Activated T-cell treated with anti-CD3 and anti-CD28 coated beads, Interleukin-2, amount 50 U/mL, for 4 hours (primary cell): Measurements from ENCODE around the gene RAB1B. TPM values are rescaled to one million over a fixed set of nuclear protein-coding genes. Genes with fewer than 3 reads are reported as not detected.

Experiments used
- ATAC-seq, 2 donors: fragments of 200-7000 bp; cut with Tn5 transposase; one replicate each; pipeline ENCODE4 v1.10.0; 2021
- DNase-seq: peaks from one replicate; pipeline ENCODE4 v3.0.0-alpha.2; 2020
- H3K27me3 Mint-ChIP-seq: one replicate; pipeline ENCODE4 v1.8.0; 2021; ENCODE audit warnings: low read depth, mixed read lengths
- H3K36me3 Mint-ChIP-seq: one replicate; pipeline ENCODE4 v1.8.0; 2022; ENCODE audit warnings: mixed read lengths; ENCODE audit not compliant: insufficient read depth
- H3K4me1 Mint-ChIP-seq: one replicate; pipeline ENCODE4 v1.8.0; 2021; ENCODE audit warnings: low read depth, mixed read lengths
- H3K4me3 Mint-ChIP-seq: one replicate; pipeline ENCODE4 v1.8.0; 2021; ENCODE audit warnings: mild to moderate bottlenecking, moderate library complexity, mixed read lengths
- H3K9me3 Mint-ChIP-seq: one replicate; pipeline ENCODE4 v1.8.0; 2021; ENCODE audit warnings: mixed read lengths
- total RNA-seq, 3 donors: library from RNA; stranded (reverse); gene quantifications; one replicate each; pipeline ENCODE4 v1.2.1, GENCODE V29; 2021

Gene RAB1B
- total RNA-seq, 3 donors from 2014 or later, result 118 to 125 (median 120) TPM

GRCh38 chr11:66279092-66279734 lies 10.8 kb downstream of the RAB1B start:
- H3K9me3 Mint-ChIP-seq, result no peaks in the 10 kb centered on the region
- ATAC-seq (no peak), DNase-seq (no peak)
- H3K4me1 Mint-ChIP-seq, result peaks cover 35% of the 10 kb centered on the region
- H3K4me3 Mint-ChIP-seq, result peak overlapping the region; percentile 64
- H3K27me3 Mint-ChIP-seq, result no peaks in the 10 kb centered on the region
- H3K36me3 Mint-ChIP-seq, result peaks cover 3% of the 10 kb centered on the region

DNA sequence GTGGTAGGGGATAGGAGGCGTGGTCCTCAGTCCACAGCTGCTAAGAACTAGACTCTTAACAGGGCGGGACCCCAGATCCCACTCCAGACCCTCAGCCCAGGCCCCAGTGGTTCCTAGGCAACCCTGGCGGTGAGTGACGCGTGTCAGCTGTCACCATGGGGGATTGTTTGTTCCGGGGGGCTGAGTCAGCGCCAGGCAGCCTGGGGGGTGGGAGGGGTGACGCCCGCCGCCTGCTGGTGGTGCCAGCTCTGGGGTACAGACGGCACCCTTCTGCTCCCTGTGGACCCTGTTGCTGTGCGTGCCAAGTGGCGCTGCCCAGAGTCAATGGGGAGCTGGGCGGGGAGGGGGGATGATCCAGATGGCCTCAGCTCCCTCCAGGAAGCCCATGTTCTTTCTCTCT lies 12.0 kb downstream of the RAB1B start:
- H3K27me3 Mint-ChIP-seq, result no peaks in the 10 kb centered on the region
- ATAC-seq, result no peak
- H3K4me1 Mint-ChIP-seq, result peaks cover 35% of the 10 kb centered on the region
- no peak for DNase-seq
- H3K4me3 Mint-ChIP-seq, result no peak overlapping the region
- H3K9me3 Mint-ChIP-seq, result no peaks in the 10 kb centered on the region
- no peaks in the 10 kb centered on the region for H3K36me3 Mint-ChIP-seq

GRCh38 chr11:66281001-66281400 lies 12.6 kb downstream of the RAB1B start:
- Mint-ChIP-seq H3K4me3 (no peak overlapping the region), H3K27me3 (no peaks in the 10 kb centered on the region), H3K9me3 (no peaks in the 10 kb centered on the region), H3K36me3 (peaks cover 2% of the 10 kb centered on the region), H3K4me1 (peaks cover 35% of the 10 kb centered on the region)
- ATAC-seq, result no peak
- DNase-seq, result no peak

DNA sequence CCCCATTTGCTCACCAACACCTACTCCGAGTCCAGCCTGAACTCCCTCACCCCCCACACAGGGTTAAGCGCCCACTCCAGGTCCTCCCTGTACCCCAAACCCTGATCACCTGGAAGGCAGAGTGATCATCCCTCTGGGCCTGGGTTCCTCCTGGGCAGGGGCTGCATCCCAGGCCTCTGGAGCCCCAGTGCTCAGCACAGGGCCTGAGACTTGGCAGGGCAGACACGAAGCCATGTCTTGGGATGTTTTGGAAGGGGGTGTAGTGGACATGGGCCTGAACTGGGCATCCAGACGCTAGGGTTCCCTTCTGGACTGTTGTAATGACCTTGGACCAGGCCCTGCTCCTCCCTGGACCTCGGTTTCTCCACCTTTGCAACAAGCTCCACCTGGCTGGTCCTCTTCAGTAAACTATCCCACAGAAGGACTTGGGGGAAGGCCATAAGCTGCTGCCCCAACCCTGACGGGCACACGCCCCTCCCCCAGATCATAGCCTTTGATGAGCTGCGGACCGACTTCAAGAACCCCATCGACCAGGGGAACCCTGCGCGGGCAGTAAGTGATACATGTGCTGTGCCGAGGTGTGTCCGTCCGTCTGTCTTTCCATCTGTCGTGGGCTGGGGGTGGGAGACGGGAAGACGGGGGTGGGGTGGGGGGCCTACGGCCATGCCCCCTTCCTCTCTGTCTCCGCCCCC lies 13.5 kb downstream of the RAB1B start:
- ATAC-seq (no peak), DNase-seq (no peak)
- peaks cover 2% of the 10 kb centered on the region for H3K36me3 Mint-ChIP-seq
- peaks cover 33% of the 10 kb centered on the region for H3K4me1 Mint-ChIP-seq
- no peaks in the 10 kb centered on the region for H3K9me3 Mint-ChIP-seq
- no peaks in the 10 kb centered on the region for H3K27me3 Mint-ChIP-seq
- peak overlapping the region; percentile 33 for H3K4me3 Mint-ChIP-seq

DNA sequence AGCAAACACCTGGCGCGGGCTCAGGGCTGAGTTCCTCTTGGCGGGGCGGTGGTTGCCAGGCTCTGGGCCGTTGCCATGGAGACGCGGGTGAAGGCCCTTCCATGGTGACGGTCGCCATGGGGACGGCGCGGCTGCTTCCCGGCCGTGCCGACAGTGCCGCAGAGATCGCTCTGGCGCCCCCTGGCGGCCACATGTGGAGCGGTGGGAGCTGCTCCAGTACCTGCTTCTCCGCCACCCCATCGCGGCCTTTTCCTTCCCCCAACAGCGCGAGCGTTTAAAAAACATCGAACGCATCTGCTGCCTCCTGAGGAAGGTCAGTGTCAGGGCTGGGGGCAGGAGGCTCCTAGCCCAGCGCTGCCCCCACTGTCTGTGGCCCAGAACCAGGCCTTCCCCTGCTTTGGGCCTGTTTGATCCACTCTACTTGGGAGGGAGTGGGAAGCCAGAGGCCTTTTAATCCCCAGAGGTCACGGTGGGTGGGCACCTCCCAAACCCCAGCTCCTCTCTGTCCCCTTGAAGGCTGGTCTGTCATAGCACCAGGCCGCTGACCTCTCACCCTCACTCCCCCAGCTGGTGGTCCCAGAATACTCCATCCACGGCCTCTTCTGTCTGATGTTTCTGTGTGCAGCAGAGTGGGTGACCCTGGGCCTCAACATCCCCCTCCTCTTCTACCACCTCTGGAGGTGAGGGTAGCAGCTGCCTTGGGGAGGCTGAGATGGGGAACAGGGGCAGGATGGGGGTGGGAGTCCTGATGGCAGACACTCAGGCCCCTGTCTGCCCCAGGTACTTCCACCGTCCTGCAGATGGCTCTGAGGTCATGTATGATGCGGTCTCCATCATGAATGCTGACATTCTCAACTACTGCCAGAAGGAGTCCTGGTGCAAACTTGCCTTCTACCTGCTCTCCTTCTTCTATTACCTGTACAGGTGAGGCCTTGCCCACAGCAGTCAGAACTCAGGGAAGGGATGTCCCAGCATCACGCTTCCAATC lies 14.3 kb downstream of the RAB1B start:
- DNase-seq (peak; percentile 99), ATAC-seq (peak; percentile 89 to 90)
- H3K9me3 Mint-ChIP-seq, result no peaks in the 10 kb centered on the region
- peaks cover 2% of the 10 kb centered on the region for H3K36me3 Mint-ChIP-seq
- no peaks in the 10 kb centered on the region for H3K27me3 Mint-ChIP-seq
- peak overlapping the region; percentile 33 for H3K4me3 Mint-ChIP-seq
- H3K4me1 Mint-ChIP-seq, result peaks cover 32% of the 10 kb centered on the region

- H3K9me3 Mint-ChIP-seq, result no peaks in the 10 kb centered on the region
- ATAC-seq (no peak), DNase-seq (no peak)
- peaks cover 32% of the 10 kb centered on the region for H3K4me1 Mint-ChIP-seq
- no peaks in the 10 kb centered on the region for H3K27me3 Mint-ChIP-seq
- H3K36me3 Mint-ChIP-seq, result peaks cover 2% of the 10 kb centered on the region
- H3K4me3 Mint-ChIP-seq, result no peak overlapping the region
Observed at GRCh38 chr11:66283461-66284105, 15.1 kb downstream of the RAB1B start.

GRCh38 chr11:66284526-66285078 lies 16.2 kb downstream of the RAB1B start:
- peaks cover 31% of the 10 kb centered on the region for H3K4me1 Mint-ChIP-seq
- no peak overlapping the region for H3K4me3 Mint-ChIP-seq
- H3K9me3 Mint-ChIP-seq, result no peaks in the 10 kb centered on the region
- no peaks in the 10 kb centered on the region for H3K27me3 Mint-ChIP-seq
- ATAC-seq (no peak), DNase-seq (no peak)
- H3K36me3 Mint-ChIP-seq, result peaks cover 2% of the 10 kb centered on the region

- Mint-ChIP-seq H3K27me3 (no peaks in the 10 kb centered on the region), H3K4me1 (peaks cover 38% of the 10 kb centered on the region), H3K9me3 (no peaks in the 10 kb centered on the region), H3K36me3 (peaks cover 2% of the 10 kb centered on the region), H3K4me3 (no peak overlapping the region)
- ATAC-seq (no peak), DNase-seq (no peak)
Observed at GRCh38 chr11:66285250-66285947, 17.0 kb downstream of the RAB1B start.

DNA sequence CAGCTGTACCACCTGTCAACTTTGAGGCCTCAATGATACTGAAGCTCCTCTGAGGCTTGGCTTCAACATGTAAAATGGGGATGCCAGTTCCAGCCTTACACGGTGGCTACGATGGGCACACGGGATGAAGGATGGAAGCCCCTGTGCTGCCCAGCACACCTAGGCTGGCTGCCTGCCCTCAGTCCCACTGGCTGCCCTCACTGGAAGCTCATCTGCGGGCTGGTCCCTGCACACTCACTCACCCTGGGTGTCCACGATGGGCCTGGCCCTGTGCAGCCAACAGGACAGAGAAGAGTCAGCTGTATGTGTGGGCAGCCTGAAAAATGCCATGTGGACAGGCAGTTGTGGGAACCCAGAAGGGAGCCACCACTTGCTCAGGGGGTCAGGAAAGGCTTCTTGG lies 18.3 kb downstream of the RAB1B start:
- Mint-ChIP-seq H3K4me1 (peaks cover 37% of the 10 kb centered on the region), H3K9me3 (no peaks in the 10 kb centered on the region), H3K36me3 (peaks cover 2% of the 10 kb centered on the region), H3K4me3 (peak overlapping the region; percentile 94), H3K27me3 (peaks cover 5% of the 10 kb centered on the region)
- ATAC-seq (no peak), DNase-seq (no peak)

DNA sequence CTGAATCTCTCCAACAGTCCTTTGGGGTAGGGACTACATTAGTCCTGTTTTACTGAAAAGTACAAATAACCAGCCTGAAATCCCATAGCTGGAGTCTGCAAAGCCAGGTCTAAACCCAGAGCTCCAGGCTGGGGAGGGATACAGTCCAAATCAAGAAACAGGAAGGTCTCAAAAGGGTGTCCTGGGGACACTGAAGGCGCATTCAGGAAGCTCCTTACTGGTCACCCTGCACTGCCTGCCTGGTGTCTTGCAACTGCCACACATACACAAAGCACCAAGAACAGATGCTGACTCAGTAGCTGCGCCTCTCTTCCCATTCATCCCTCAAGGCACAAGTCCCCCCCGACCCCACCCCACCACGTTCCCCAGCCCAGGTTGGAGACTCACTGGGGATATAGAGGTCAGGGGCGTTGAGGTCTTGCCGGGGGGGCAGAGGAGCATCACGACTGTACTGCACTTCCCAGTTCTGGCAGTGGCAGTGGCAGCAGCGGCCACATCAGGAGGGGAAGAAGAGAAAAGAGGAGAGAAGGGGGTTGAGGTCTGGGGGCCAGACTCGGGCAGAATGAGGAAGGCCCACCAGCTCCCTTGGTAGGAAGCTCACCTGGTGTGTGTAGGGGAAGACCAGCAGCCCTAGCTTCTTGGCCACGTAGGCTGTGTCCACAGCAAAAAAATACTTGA lies 18.9 kb downstream of the RAB1B start:
- Mint-ChIP-seq H3K4me1 (peaks cover 31% of the 10 kb centered on the region), H3K4me3 (peak overlapping the region; percentile 94), H3K9me3 (no peaks in the 10 kb centered on the region), H3K27me3 (peaks cover 5% of the 10 kb centered on the region), H3K36me3 (peaks cover 2% of the 10 kb centered on the region)
- ATAC-seq, result no peak
- DNase-seq, result no peak

GRCh38 chr11:66287889-66288670 lies 19.6 kb downstream of the RAB1B start:
- H3K27me3 Mint-ChIP-seq, result peaks cover 12% of the 10 kb centered on the region
- ATAC-seq, result no peak
- no peaks in the 10 kb centered on the region for H3K9me3 Mint-ChIP-seq
- H3K36me3 Mint-ChIP-seq, result peaks cover 2% of the 10 kb centered on the region
- no peak for DNase-seq
- H3K4me1 Mint-ChIP-seq, result peaks cover 26% of the 10 kb centered on the region
- H3K4me3 Mint-ChIP-seq, result peak overlapping the region; percentile 94
